Upper lobe of right lung (tissue), 1 donor: ENCODE data around the gene CDC5L. TPM values are rescaled to one million over a fixed set of nuclear protein-coding genes. Genes with fewer than 3 reads are reported as not detected.

Experiments
- ATAC-seq: fragments of 200-7000 bp; cut with Tn5 transposase; one replicate; pipeline ENCODE4 v1.9.1; 2020; ENCODE audit warnings: mild to moderate bottlenecking, moderate library complexity
- DNase-seq: peaks from one replicate; pipeline ENCODE4 v3.0.0-alpha.2; 2020
- H3K27ac ChIP-seq: fragments of 200-600 bp; one replicate; pipeline ENCODE4 v1.8.0; 2022
- H3K27me3 ChIP-seq: fragments of 200-600 bp; one replicate; pipeline ENCODE4 v1.8.0; 2022; ENCODE audit warnings: mild to moderate bottlenecking
- H3K36me3 ChIP-seq: fragments of 200-600 bp; one replicate; pipeline ENCODE4 v1.8.0; 2022
- H3K4me1 ChIP-seq: fragments of 200-600 bp; one replicate; pipeline ENCODE4 v1.8.0; 2022
- H3K4me3 ChIP-seq: fragments of 200-600 bp; one replicate; pipeline ENCODE4 v1.8.0; 2022; ENCODE audit warnings: mild to moderate bottlenecking
- H3K9me3 ChIP-seq: fragments of 200-600 bp; one replicate; pipeline ENCODE4 v1.8.0; 2022
- CTCF ChIP-seq: fragments of 200-600 bp; IDR thresholded peaks from one replicate; pipeline ENCODE4 v1.8.0; 2022; ENCODE audit warnings: antibody characterized with exemption
- intact Hi-C: fragments of 100-400 bp; cut with DNase I; formaldehyde crosslinking; loops from one replicate; pipeline ENCODE4 v1.11.0; 2022
- total RNA-seq: library from RNA; stranded (reverse); fragmentation: NEBNext Ultra II Directional; extraction: Animal tissue kit (Norgen Biotek cat#: 25700); gene quantifications from one replicate; pipeline ENCODE4 v1.2.1, GENCODE V29; 2021
- donor health status: DM: no; HTN: yes; CAD: no; lungs with severe emphysema.

CDC5L gene
- total RNA-seq, 1 donor from 2014 or later: 17.8 TPM

- Histone ChIP-seq H3K9me3 (no peaks in the 10 kb centered on the region), H3K27me3 (no peaks in the 10 kb centered on the region), H3K4me1 (no peaks in the 10 kb centered on the region), H3K27ac (no peak overlapping the region), H3K36me3 (no peaks in the 10 kb centered on the region), H3K4me3 (no peak overlapping the region)
- intact Hi-C loops: no loop called here
- DNase-seq (no peak), ATAC-seq (no peak)
- no peak for TF ChIP-seq CTCF
These were observed 75.6 kb downstream of the CDC5L start for GRCh38 chr6:44462797-44463727.

GRCh38 chr6:44463728-44464450 lies 76.4 kb downstream of the CDC5L start:
- Histone ChIP-seq H3K9me3 (no peaks in the 10 kb centered on the region), H3K27me3 (no peaks in the 10 kb centered on the region), H3K27ac (no peak overlapping the region), H3K4me3 (no peak overlapping the region), H3K36me3 (no peaks in the 10 kb centered on the region), H3K4me1 (no peaks in the 10 kb centered on the region)
- TF ChIP-seq CTCF: no peak
- intact Hi-C loops: no loop called here
- ATAC-seq: no peak
- DNase-seq: no peak

GRCh38 chr6:44464527-44465310 lies 77.2 kb downstream of the CDC5L start:
- H3K9me3 ChIP-seq: no peaks in the 10 kb centered on the region
- no peaks in the 10 kb centered on the region for H3K27me3 ChIP-seq
- H3K36me3 ChIP-seq: no peaks in the 10 kb centered on the region
- no peaks in the 10 kb centered on the region for H3K4me1 ChIP-seq
- H3K27ac ChIP-seq: no peak overlapping the region
- H3K4me3 ChIP-seq: no peak overlapping the region
- ATAC-seq: peak; percentile 73
- intact Hi-C loops: no loop called here
- DNase-seq: peak; percentile 74
- no peak for TF ChIP-seq CTCF

GRCh38 chr6:44466955-44467354 lies 79.4 kb downstream of the CDC5L start:
- Histone ChIP-seq H3K27ac (no peak overlapping the region), H3K9me3 (no peaks in the 10 kb centered on the region), H3K36me3 (no peaks in the 10 kb centered on the region), H3K27me3 (no peaks in the 10 kb centered on the region), H3K4me3 (no peak overlapping the region), H3K4me1 (no peaks in the 10 kb centered on the region)
- intact Hi-C loops: no loop called here
- DNase-seq (no peak), ATAC-seq (no peak)
- TF ChIP-seq CTCF: no peak

- Histone ChIP-seq H3K4me3 (no peak overlapping the region), H3K9me3 (no peaks in the 10 kb centered on the region), H3K27me3 (no peaks in the 10 kb centered on the region), H3K36me3 (no peaks in the 10 kb centered on the region), H3K4me1 (no peaks in the 10 kb centered on the region), H3K27ac (no peak overlapping the region)
- no peak for TF ChIP-seq CTCF
- DNase-seq (no peak), ATAC-seq (no peak)
- intact Hi-C loops: no loop called here
These were observed 81.3 kb downstream of the CDC5L start for GRCh38 chr6:44468835-44469234.
